Medulla oblongata (tissue), 1 donor: Measurements from ENCODE around the gene RSPRY1.
"Not testable (repeated sequence)": the region's sequence is repeated elsewhere in the genome, so short reads cannot be mapped to it uniquely, and the experiment has no call there.

ENCODE experiments used
- DNase-seq: peaks from one replicate; pipeline ENCODE4 v3.0.0-alpha.2; 2015; ENCODE audit errors: extremely low spot score

Gene RSPRY1

GRCh38 chr16:57186872-57187854 is 1.0 kb downstream of the RSPRY1 start:
- peak; percentile 40 for DNase-seq

- not testable (repeated sequence) for DNase-seq
These were observed 2.0 kb downstream of the RSPRY1 start for GRCh38 chr16:57187902-57188710.

GRCh38 chr16:57188711-57189002 is 2.5 kb downstream of the RSPRY1 start:
- DNase-seq: no peak

GRCh38 chr16:57189527-57189926 is 3.4 kb downstream of the RSPRY1 start:
- not testable (repeated sequence) for DNase-seq

GRCh38 chr16:57190136-57190535 is 4.0 kb downstream of the RSPRY1 start:
- DNase-seq: no peak

GRCh38 chr16:57191056-57191571 is 5.0 kb downstream of the RSPRY1 start:
- DNase-seq: peak; percentile 26

GRCh38 chr16:57192146-57192545 is 6.0 kb downstream of the RSPRY1 start:
- DNase-seq: no peak

- DNase-seq: no peak
These were observed 6.8 kb downstream of the RSPRY1 start for GRCh38 chr16:57192720-57193486.

- DNase-seq: no peak
These were observed 8.4 kb downstream of the RSPRY1 start for GRCh38 chr16:57194512-57194911.

GRCh38 chr16:57196286-57196685 is 10.2 kb downstream of the RSPRY1 start:
- peak; percentile 74 for DNase-seq

GRCh38 chr16:57196753-57197152 is 10.6 kb downstream of the RSPRY1 start:
- DNase-seq: no peak

- DNase-seq: not testable (repeated sequence)
These were observed 14.2 kb downstream of the RSPRY1 start for GRCh38 chr16:57200321-57200720.

GRCh38 chr16:57200926-57201325 is 14.8 kb downstream of the RSPRY1 start:
- not testable (repeated sequence) for DNase-seq

GRCh38 chr16:57202095-57202886 is 16.2 kb downstream of the RSPRY1 start:
- no peak for DNase-seq

GRCh38 chr16:57203451-57203850 is 17.3 kb downstream of the RSPRY1 start:
- DNase-seq: no peak

- no peak for DNase-seq
These were observed 18.5 kb downstream of the RSPRY1 start for GRCh38 chr16:57204675-57205074.

GRCh38 chr16:57208926-57209325 is 22.8 kb downstream of the RSPRY1 start:
- DNase-seq: no peak

GRCh38 chr16:57209780-57210179 is 23.7 kb downstream of the RSPRY1 start:
- no peak for DNase-seq

GRCh38 chr16:57213462-57213861 is 27.3 kb downstream of the RSPRY1 start:
- no peak for DNase-seq

- DNase-seq: no peak
These were observed 30.8 kb downstream of the RSPRY1 start for GRCh38 chr16:57216968-57217367.

GRCh38 chr16:57223057-57223456 is 36.9 kb downstream of the RSPRY1 start:
- DNase-seq: no peak
